ENCODE measurements around the gene DCLK1.
"Not testable (repeated sequence)": the region's sequence is repeated elsewhere in the genome, so short reads cannot be mapped to it uniquely, and the experiment has no call there.

Gene DCLK1

GRCh38 chr13:36082806-36083205 is 48.4 kb downstream of the DCLK1 start:
- no peak for DNase-seq

- DNase-seq = no peak
These were observed 48.8 kb downstream of the DCLK1 start for GRCh38 chr13:36082396-36082795.

- DNase-seq = no peak
These were observed 55.0 kb downstream of the DCLK1 start for GRCh38 chr13:36076211-36076610.

GRCh38 chr13:36074659-36075058 is 56.5 kb downstream of the DCLK1 start:
- DNase-seq = no peak

GRCh38 chr13:36072152-36072935 is 58.8 kb downstream of the DCLK1 start:
- no peak for DNase-seq

- DNase-seq = not testable (repeated sequence)
These were observed 60.5 kb downstream of the DCLK1 start for GRCh38 chr13:36070504-36071192.

- no peak for DNase-seq
These were observed 61.3 kb downstream of the DCLK1 start for GRCh38 chr13:36069881-36070366.

GRCh38 chr13:36068991-36069390 is 62.2 kb downstream of the DCLK1 start:
- DNase-seq = no peak

- no peak for DNase-seq
These were observed 62.6 kb downstream of the DCLK1 start for GRCh38 chr13:36068566-36068965.

GRCh38 chr13:36067746-36068381 is 63.3 kb downstream of the DCLK1 start:
- DNase-seq = no peak

GRCh38 chr13:36062249-36062648 is 68.9 kb downstream of the DCLK1 start:
- DNase-seq = no peak

- DNase-seq = no peak
These were observed 69.6 kb downstream of the DCLK1 start for GRCh38 chr13:36061621-36062020.

GRCh38 chr13:36061054-36061453 is 70.1 kb downstream of the DCLK1 start:
- DNase-seq = no peak

GRCh38 chr13:36059321-36059720 is 71.9 kb downstream of the DCLK1 start:
- no peak for DNase-seq

GRCh38 chr13:36058116-36058515 is 73.1 kb downstream of the DCLK1 start:
- no peak for DNase-seq

- no peak for DNase-seq
These were observed 73.6 kb downstream of the DCLK1 start for GRCh38 chr13:36057547-36057946.

- DNase-seq = no peak
These were observed 74.1 kb downstream of the DCLK1 start for GRCh38 chr13:36057041-36057440.

GRCh38 chr13:36055366-36055765 is 75.8 kb downstream of the DCLK1 start:
- no peak for DNase-seq

- no peak for DNase-seq
These were observed 77.1 kb downstream of the DCLK1 start for GRCh38 chr13:36054041-36054440.

- no peak for DNase-seq
These were observed 80.1 kb downstream of the DCLK1 start for GRCh38 chr13:36051082-36051481.

GRCh38 chr13:36046672-36047071 is 84.5 kb downstream of the DCLK1 start:
- no peak for DNase-seq

GRCh38 chr13:36038785-36039555 is 92.2 kb downstream of the DCLK1 start:
- no peak for DNase-seq

GRCh38 chr13:36033035-36033434 is 98.1 kb downstream of the DCLK1 start:
- DNase-seq = no peak

All from T-helper 9 cell (primary cell).